Fibroblast of lung (primary cell): Measurements from ENCODE around the gene EGFL8. TPM values are rescaled to one million over a fixed set of nuclear protein-coding genes. Genes with fewer than 3 reads are reported as not detected.

Experiments
- DNase-seq, 2 donors: peaks; one replicate each; pipeline versions ENCODE4 v3.0.0 to v3.0.0-alpha.2; 2010; ENCODE audit warnings: low read depth in 2 of 2
- H2AFZ ChIP-seq: 2 replicates; pipeline ENCODE4 v1.5.1; 2012; ENCODE audit warnings: low read length, control low read depth, inconsistent platforms
- H3K27ac ChIP-seq: 2 replicates; pipeline ENCODE4 v1.5.1; 2011; ENCODE audit warnings: low read length, control low read depth; ENCODE audit not compliant: insufficient read depth
- H3K27me3 ChIP-seq: 2 replicates; pipeline ENCODE4 v1.5.1; 2011; ENCODE audit warnings: mild to moderate bottlenecking, low read length; ENCODE audit not compliant: control insufficient read depth, insufficient read depth
- H3K36me3 ChIP-seq: 2 replicates; pipeline ENCODE4 v1.5.1; 2011; ENCODE audit warnings: low read length; ENCODE audit not compliant: control insufficient read depth, insufficient read depth
- H3K4me1 ChIP-seq: 2 replicates; pipeline ENCODE4 v1.5.1; 2011; ENCODE audit warnings: low read length; ENCODE audit not compliant: control insufficient read depth, insufficient read depth; ENCODE audit errors: extremely low read depth
- H3K4me2 ChIP-seq: 2 replicates; pipeline ENCODE4 v1.5.1; 2011; ENCODE audit warnings: low read length, control low read depth; ENCODE audit not compliant: insufficient read depth; ENCODE audit errors: extremely low read depth
- H3K4me3 ChIP-seq, 4 experiments: fragments of 200-600 bp in 1 of 4; sonication (generic) in 1 of 4; replicated peaks in 1 of 4; 2 replicates each; pipeline ENCODE4 v1.5.1; 2011 to 2016; ENCODE audit warnings: low read length in 4 of 4, low read depth in 3 of 4, mild to moderate bottlenecking in 3 of 4, control low read depth in 2 of 4, inconsistent platforms in 1 of 4, mixed read lengths in 1 of 4; ENCODE audit not compliant: insufficient read depth in 1 of 4; ENCODE audit errors: control extremely low read depth in 1 of 4
- H3K79me2 ChIP-seq: 2 replicates; pipeline ENCODE4 v1.5.1; 2012; ENCODE audit warnings: mild to moderate bottlenecking, low read length, inconsistent platforms; ENCODE audit not compliant: control insufficient read depth, insufficient read depth
- H3K9ac ChIP-seq: 2 replicates; pipeline ENCODE4 v1.5.1; 2011; ENCODE audit warnings: mild to moderate bottlenecking, low read length, control low read depth; ENCODE audit not compliant: insufficient read depth
- H3K9me3 ChIP-seq: 2 replicates; pipeline ENCODE4 v1.5.1; 2012; ENCODE audit warnings: low read depth, low read length; ENCODE audit not compliant: control insufficient read depth, insufficient read depth
- H4K20me1 ChIP-seq: 2 replicates; pipeline ENCODE4 v1.5.1; 2011; ENCODE audit warnings: low read length; ENCODE audit not compliant: control insufficient read depth, insufficient read depth; ENCODE audit errors: extremely low read depth
- EZH2 ChIP-seq: IDR thresholded peaks from 2 replicates; pipeline ENCODE4 v1.5.1; 2012; ENCODE audit warnings: low read length, control low read depth, mild to moderate bottlenecking; ENCODE audit errors: missing control alignments
- polyA plus RNA-seq, 2 donors: library from polyadenylated mRNA; depleted of rRNA in 1 of 2; stranded (reverse) in 1 of 2; unstranded in 1 of 2; fragments of >200 nt; gene quantifications; 2 replicates each; pipeline ENCODE4 v1.2.1, GENCODE V29; 2011 to 2012; ENCODE audit warnings: missing spikeins in 1 of 2
- total RNA-seq: library from RNA; depleted of rRNA; stranded (reverse); fragments of >200 nt; gene quantifications from 2 replicates; pipeline ENCODE4 v1.2.1, GENCODE V29; 2014
- TF ChIP-seq, protein P1 (sequence below), 2 donors: IDR thresholded peaks in 1 of 2; conservative IDR thresholded peaks in 1 of 2; 1 replicate in 1 of 2; 2 replicates in 1 of 2; pipeline ENCODE4 v1.5.1; 2011 to 2012; ENCODE audit warnings: low read length in 2 of 2, control low read depth in 1 of 2, inconsistent platforms in 1 of 2, low read depth in 1 of 2, mild to moderate bottlenecking in 1 of 2

EGFL8 gene
- total and polyA plus RNA-seq, 2 donors (not counting 1 experiment from before 2014, with no cell fraction given), result 0.99 to 2.3 TPM

DNA sequence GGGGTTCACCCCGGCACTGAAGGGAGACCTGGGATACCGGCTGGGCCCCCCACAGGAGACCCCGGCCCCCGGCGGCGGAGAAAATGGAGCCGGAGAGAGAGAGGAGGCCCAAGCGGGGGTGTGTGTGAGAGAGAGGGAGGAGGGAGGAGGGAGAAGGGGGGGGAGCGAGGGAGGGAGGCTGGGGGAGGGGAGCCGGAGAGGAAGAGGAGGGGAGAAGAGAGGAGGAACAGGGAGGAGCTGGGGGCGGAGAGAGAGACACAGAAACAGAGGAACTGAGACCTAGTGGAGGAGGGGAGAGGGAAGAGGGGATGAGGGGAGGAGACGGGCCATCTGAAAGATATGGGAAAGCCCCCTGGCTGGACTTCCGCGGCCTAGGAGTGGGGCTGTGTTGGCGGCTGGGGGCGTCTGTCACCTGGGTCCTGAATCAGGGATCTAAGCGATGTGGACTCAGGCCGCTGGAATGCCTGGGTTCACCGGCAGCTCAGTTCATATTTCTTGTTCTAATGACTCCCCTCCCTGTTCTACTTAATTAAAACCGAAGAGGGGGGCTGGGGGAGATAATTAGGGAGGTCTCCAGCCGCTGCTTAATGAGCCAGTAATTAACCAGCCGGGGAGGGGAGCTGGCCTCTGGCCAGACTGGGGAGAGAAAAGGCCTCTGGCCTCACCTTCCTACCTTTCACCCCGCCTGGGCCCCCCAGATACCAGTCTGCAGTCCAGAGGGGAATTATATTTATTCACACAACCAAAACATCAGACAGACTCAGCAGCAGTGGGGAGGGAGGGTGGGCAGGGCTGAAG lies 25.9 kb downstream of the EGFL8 start, which contains the start of gene PBX2:
Gene PBX2 (minus strand): TSS at position 149 of the 798 bp plus-strand sequence. CDS start 287 bp downstream, outside the sequence.
- Histone ChIP-seq H3K4me3 (peak within 1 kb of the TSS; percentile 53 to 83 (median 72)), H3K4me2 (peak within 1 kb of the TSS; percentile 93), H3K9ac (peak within 1 kb of the TSS; percentile 69), H2AFZ (peak within 1 kb of the TSS; percentile 31), H3K79me2 (peaks cover 20% of the 10 kb centered on the region), H4K20me1 (no peaks in the 10 kb centered on the region), H3K9me3 (no peaks in the 10 kb centered on the region), H3K4me1 (peaks cover 11% of the 10 kb centered on the region), H3K27ac (peak within 1 kb of the TSS; percentile 74), H3K36me3 (peaks cover 5% of the 10 kb centered on the region), H3K27me3 (no peaks in the 10 kb centered on the region)
- peak; percentile 91 to 92 for DNase-seq
- TF ChIP-seq, protein P1, sequence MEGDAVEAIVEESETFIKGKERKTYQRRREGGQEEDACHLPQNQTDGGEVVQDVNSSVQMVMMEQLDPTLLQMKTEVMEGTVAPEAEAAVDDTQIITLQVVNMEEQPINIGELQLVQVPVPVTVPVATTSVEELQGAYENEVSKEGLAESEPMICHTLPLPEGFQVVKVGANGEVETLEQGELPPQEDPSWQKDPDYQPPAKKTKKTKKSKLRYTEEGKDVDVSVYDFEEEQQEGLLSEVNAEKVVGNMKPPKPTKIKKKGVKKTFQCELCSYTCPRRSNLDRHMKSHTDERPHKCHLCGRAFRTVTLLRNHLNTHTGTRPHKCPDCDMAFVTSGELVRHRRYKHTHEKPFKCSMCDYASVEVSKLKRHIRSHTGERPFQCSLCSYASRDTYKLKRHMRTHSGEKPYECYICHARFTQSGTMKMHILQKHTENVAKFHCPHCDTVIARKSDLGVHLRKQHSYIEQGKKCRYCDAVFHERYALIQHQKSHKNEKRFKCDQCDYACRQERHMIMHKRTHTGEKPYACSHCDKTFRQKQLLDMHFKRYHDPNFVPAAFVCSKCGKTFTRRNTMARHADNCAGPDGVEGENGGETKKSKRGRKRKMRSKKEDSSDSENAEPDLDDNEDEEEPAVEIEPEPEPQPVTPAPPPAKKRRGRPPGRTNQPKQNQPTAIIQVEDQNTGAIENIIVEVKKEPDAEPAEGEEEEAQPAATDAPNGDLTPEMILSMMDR (conservative IDR thresholded peaks at IDR 0.05 in 1 of 2, IDR thresholded peaks at IDR 0.05 in 1 of 2; ENCODE audit: low read depth in 1 of 2, low read length in 2 of 2), result no peak
- TF ChIP-seq EZH2, result no peak

GRCh38 chr6:32190911-32191677 lies 26.7 kb downstream of the EGFL8 start:
- peaks cover 20% of the 10 kb centered on the region for H3K79me2 ChIP-seq
- H3K27me3 ChIP-seq, result no peaks in the 10 kb centered on the region
- H4K20me1 ChIP-seq, result no peaks in the 10 kb centered on the region
- H3K4me2 ChIP-seq, result peak overlapping the region; percentile 81
- H3K36me3 ChIP-seq, result peaks cover 5% of the 10 kb centered on the region
- DNase-seq, result no peak
- no peak overlapping the region for H3K9ac ChIP-seq
- peaks cover 11% of the 10 kb centered on the region for H3K4me1 ChIP-seq
- no peak overlapping the region for H2AFZ ChIP-seq
- no peaks in the 10 kb centered on the region for H3K9me3 ChIP-seq
- H3K27ac ChIP-seq, result no peak overlapping the region
- H3K4me3 ChIP-seq, result no peak overlapping the region
- TF ChIP-seq, protein P1 (conservative IDR thresholded peaks at IDR 0.05 in 1 of 2, IDR thresholded peaks at IDR 0.05 in 1 of 2; ENCODE audit: low read depth in 1 of 2, low read length in 2 of 2), result no peak
- TF ChIP-seq EZH2, result no peak
